A549 (cell line): ENCODE measurements around the gene AIF1L. TPM values are rescaled to one million over a fixed set of nuclear protein-coding genes. Genes with fewer than 3 reads are reported as not detected.

ENCODE experiments used
- ATAC-seq, 2 experiments: fragments of 200-7000 bp in 1 of 2; fragments of >200 bp in 1 of 2; cut with Nextera tagmentation in 1 of 2; cut with Tn5 transposase in 1 of 2; 3 replicates each; pipeline versions ENCODE4 v1.8.0 to v1.9.1; 2018 to 2020; ENCODE audit warnings: mild to moderate bottlenecking in 1 of 2, moderate library complexity in 1 of 2
- CTCF ChIA-PET: fragments of 300-600 bp; sonication (Branson Sonifier 250); formaldehyde crosslinking; extraction: SDS; loops from one replicate; lab custom pipeline; 2021; ENCODE audit warnings: antibody characterized with exemption, inconsistent platforms; lab: Yijun Ruan, JAX
- POLR2A ChIA-PET: fragments of 350-600 bp; formaldehyde crosslinking; extraction: SDS; loops from one replicate; lab custom pipeline; 2021; ENCODE audit warnings: antibody characterized with exemption, inconsistent platforms; lab: Yijun Ruan, JAX
- DNase-seq, 2 experiments: peaks; one replicate each; pipeline versions ENCODE4 v3.0.0 to v3.0.0-alpha.2; 2011 to 2016; ENCODE audit warnings: low read depth in 1 of 2, low spot score in 1 of 2
- FAIRE-seq: peaks from 2 replicates; lab custom pipeline; 2011; peaks lifted over from hg19 to GRCh38; lab: Jason Lieb, UNC
- H3K27ac ChIP-seq, 2 experiments: fragments of >200 bp; sonication (Bioruptor Twin); formaldehyde crosslinking; 3 replicates each; pipeline ENCODE4 v1.5.1; 2016 to 2017
- H3K4me1 ChIP-seq: fragments of >200 bp; sonication (Bioruptor Twin); formaldehyde crosslinking; 3 replicates; pipeline ENCODE4 v1.6.1; 2016
- H3K4me2 ChIP-seq: fragments of >200 bp; sonication (Bioruptor Twin); formaldehyde crosslinking; 3 replicates; pipeline ENCODE4 v1.6.1; 2016
- H3K4me3 ChIP-seq: fragments of >200 bp; sonication (Bioruptor Twin); formaldehyde crosslinking; 3 replicates; pipeline ENCODE4 v1.5.1; 2016
- H3K9me3 ChIP-seq: fragments of >200 bp; sonication (Bioruptor Twin); formaldehyde crosslinking; 3 replicates; pipeline ENCODE4 v1.6.1; 2016
- ATOH8 ChIP-seq: fragments of 250-450 bp; sonication (Bioruptor Pico); IDR thresholded peaks from 2 replicates; pipeline ENCODE4 v1.5.0; 2020; ENCODE audit warnings: low read depth, mild to moderate bottlenecking, moderate library complexity
- BCL3 ChIP-seq: fragments of >200 bp; sonication (Bioruptor Twin); formaldehyde crosslinking; IDR thresholded peaks from 3 replicates; pipeline ENCODE4 v1.6.1; 2016
- BHLHE40 ChIP-seq: IDR thresholded peaks from 2 replicates; pipeline ENCODE4 v1.6.1; 2012; ENCODE audit warnings: low read depth, low read length, inconsistent platforms
- CHD4 ChIP-seq: fragments of 200-600 bp; sonication (generic); IDR thresholded peaks from 2 replicates; pipeline ENCODE4 v1.6.1; 2016; ENCODE audit warnings: antibody characterized with exemption, mild to moderate bottlenecking, borderline replicate concordance
- E2F6 ChIP-seq: IDR thresholded peaks from 2 replicates; pipeline ENCODE4 v1.6.1; 2012; ENCODE audit warnings: low read depth, borderline replicate concordance
- ELK1 ChIP-seq: fragments of 150-350 bp; IDR thresholded peaks from 2 replicates; pipeline ENCODE4 v1.6.1; 2014; ENCODE audit warnings: low read depth, mild to moderate bottlenecking, low read length
- EP300 ChIP-seq, 2 experiments: fragments of >200 bp; sonication (Bioruptor Twin); formaldehyde crosslinking; IDR thresholded peaks; 2 replicates in 1 of 2; 3 replicates in 1 of 2; pipeline ENCODE4 v1.6.1; 2016 to 2017
- FOSB ChIP-seq: fragments of 250-450 bp; sonication (Bioruptor Pico); IDR thresholded peaks from 2 replicates; pipeline ENCODE4 v1.5.0; 2020; ENCODE audit warnings: mild to moderate bottlenecking, moderate library complexity
- FOSL2 ChIP-seq, 2 experiments: fragments of 450-650 bp in 1 of 2; fragments of >200 bp in 1 of 2; sonication (Bioruptor Twin) in 1 of 2; formaldehyde crosslinking; IDR thresholded peaks; 2 replicates each; pipeline versions ENCODE4 v1.5.0 to v1.6.1; 2016 to 2020; ENCODE audit warnings: mild to moderate bottlenecking in 1 of 2, moderate library complexity in 1 of 2
- HEYL ChIP-seq: fragments of 250-450 bp; sonication (Bioruptor Pico); IDR thresholded peaks from 2 replicates; pipeline ENCODE4 v1.8.0; 2021; ENCODE audit warnings: mild to moderate bottlenecking, moderate library complexity
- HOXB13 ChIP-seq: fragments of 250-450 bp; sonication (Bioruptor Pico); IDR thresholded peaks from 2 replicates; pipeline ENCODE4 v1.5.0; 2020; ENCODE audit warnings: low read depth, mild to moderate bottlenecking, moderate library complexity
- JUNB ChIP-seq: fragments of >200 bp; sonication (Bioruptor Twin); formaldehyde crosslinking; IDR thresholded peaks from 2 replicates; pipeline ENCODE4 v1.6.1; 2016
- MAFK ChIP-seq: fragments of 450-650 bp; IDR thresholded peaks from 2 replicates; pipeline ENCODE4 v1.6.1; 2014; ENCODE audit not compliant: partially characterized antibody
- NR3C1 ChIP-seq: fragments of >200 bp; sonication (Bioruptor Twin); formaldehyde crosslinking; IDR thresholded peaks from 3 replicates; pipeline ENCODE4 v1.6.1; 2017
- PBX3 ChIP-seq: IDR thresholded peaks from 2 replicates; pipeline ENCODE4 v1.6.1; 2012
- PHF8 ChIP-seq: fragments of 200-600 bp; sonication (generic); IDR thresholded peaks from 2 replicates; pipeline ENCODE4 v1.6.1; 2016; ENCODE audit warnings: low read depth, mild to moderate bottlenecking, antibody characterized with exemption, moderate library complexity, borderline replicate concordance
- POLR2AphosphoS2 ChIP-seq: conservative IDR thresholded peaks from 2 replicates; pipeline ENCODE4 v1.6.1; 2012; ENCODE audit warnings: low read length, improper control_type of control experiment, inconsistent platforms
- RARB ChIP-seq: fragments of 250-450 bp; sonication (Bioruptor Pico); IDR thresholded peaks from 2 replicates; pipeline ENCODE4 v1.8.0; 2021; ENCODE audit warnings: mild to moderate bottlenecking, moderate library complexity
- RFX5 ChIP-seq: fragments of 450-650 bp; IDR thresholded peaks from 2 replicates; pipeline ENCODE4 v1.7.1; 2014; ENCODE audit warnings: antibody characterized with exemption, mild to moderate bottlenecking, moderate library complexity
- RNF2 ChIP-seq: fragments of 200-600 bp; sonication (generic); IDR thresholded peaks from 2 replicates; pipeline ENCODE4 v1.6.1; 2016; ENCODE audit warnings: low read depth, mild to moderate bottlenecking, antibody characterized with exemption, moderate library complexity, borderline replicate concordance
- SREBF2 ChIP-seq: fragments of 450-650 bp; IDR thresholded peaks from 2 replicates; pipeline ENCODE4 v1.6.1; 2014; ENCODE audit warnings: mild to moderate bottlenecking, moderate library complexity
- TFCP2L1 ChIP-seq: fragments of 250-450 bp; sonication (Bioruptor Pico); IDR thresholded peaks from 2 replicates; pipeline ENCODE4 v1.5.0; 2021; ENCODE audit warnings: mild to moderate bottlenecking
- ZC3H11A ChIP-seq: fragments of 450-650 bp; IDR thresholded peaks from 2 replicates; pipeline ENCODE4 v1.6.1; 2014; ENCODE audit warnings: antibody characterized with exemption, mild to moderate bottlenecking
- ZFP36 ChIP-seq: fragments of 450-650 bp; IDR thresholded peaks from 2 replicates; pipeline ENCODE4 v1.6.1; 2014; ENCODE audit warnings: borderline replicate concordance; ENCODE audit not compliant: partially characterized antibody
- ZNF302 ChIP-seq: fragments of 250-450 bp; sonication (Bioruptor Pico); IDR thresholded peaks from 2 replicates; pipeline ENCODE4 v1.9.0; 2021; ENCODE audit warnings: inconsistent platforms, mild to moderate bottlenecking, moderate library complexity
- WGBS: methylation state at CpG from one replicate; pipeline ENCODE4 v1.1.6; 2017; ENCODE audit errors: missing lambda C conversion rate; 5-methylcytosine and 5-hydroxymethylcytosine counted together
- polyA plus RNA-seq, 4 experiments: library from polyadenylated mRNA; depleted of rRNA in 3 of 4; stranded (reverse); fragments of >200 nt; fragmentation: RNase III in 1 of 4; extraction: RNeasy Plus Mini Kit Qiagen cat#74134 plus additional on column Dnase treatment in 1 of 4; gene quantifications; 2 replicates in 3 of 4; 3 replicates in 1 of 4; pipeline ENCODE4 v1.2.3, GENCODE V29; 2011 to 2017

Gene AIF1L
- polyA plus RNA-seq, 2 of the 4 experiments (the other 2 are of a cell fraction), result 1.6 to 2.8 TPM

DNA sequence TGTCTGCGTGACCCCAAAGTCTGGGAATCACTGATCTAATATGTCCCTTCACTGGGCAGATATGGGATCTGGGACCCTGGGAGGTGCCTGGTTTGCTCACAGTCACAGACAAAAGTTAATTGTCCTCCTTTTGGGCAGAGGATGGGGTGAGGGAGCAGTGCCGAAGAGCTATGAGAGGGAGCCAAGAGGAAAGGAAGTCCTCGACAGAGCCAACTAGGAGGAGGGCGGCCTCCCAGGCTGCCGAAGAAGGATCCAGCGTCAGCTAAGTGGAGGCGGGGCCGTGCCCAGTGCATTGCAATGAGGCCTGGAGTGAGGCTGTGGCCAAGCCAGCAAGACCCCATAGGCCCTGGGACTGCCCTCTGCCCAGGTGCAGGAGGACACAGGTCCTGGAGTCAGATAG is 11.4 kb downstream of the AIF1L start:
- POLR2A ChIA-PET, result no interaction called here

DNA sequence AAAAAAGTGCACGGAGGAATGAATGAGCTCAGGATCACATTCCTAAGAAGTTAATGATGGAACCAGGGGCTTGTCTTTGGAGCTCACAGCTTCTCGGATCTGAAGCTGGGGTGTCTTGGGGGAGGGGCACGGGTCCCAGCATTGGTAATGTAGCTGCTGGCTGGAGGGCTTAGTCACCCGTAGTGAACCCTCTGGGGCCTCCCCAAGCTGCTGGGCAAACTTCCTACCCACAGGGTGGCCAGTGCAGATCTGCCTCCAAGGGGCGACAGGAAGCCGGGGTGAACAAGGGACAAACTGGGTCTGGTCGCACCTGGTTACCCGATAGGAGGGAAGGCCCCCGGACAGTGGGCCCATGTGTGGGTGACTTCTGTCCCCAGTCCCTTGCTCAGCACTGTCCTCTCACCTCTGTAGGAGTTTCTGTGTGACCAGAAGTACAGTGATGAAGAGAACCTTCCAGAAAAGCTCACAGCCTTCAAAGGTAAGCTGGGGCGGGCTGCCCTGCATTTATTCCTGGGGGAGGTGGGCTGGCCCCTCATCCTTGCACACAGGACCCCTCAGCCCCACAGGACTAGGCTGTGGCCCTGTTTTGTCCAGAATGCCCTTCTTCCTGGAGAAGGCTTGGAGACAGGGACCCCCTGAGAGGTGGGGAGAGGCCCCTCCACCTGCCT is 15.0 kb downstream of the AIF1L start:
- Histone ChIP-seq H3K4me3 (no peak overlapping the region), H3K4me2 (no peak overlapping the region), H3K4me1 (0 out of 3 replicates have a peak, but pooled peaks cover 6% of the 10 kb centered on the region), H3K27ac (peak overlapping the region in 1 of 2 experiments; percentile 33; a peak in 1 of 6 replicates), H3K9me3 (no peaks in the 10 kb centered on the region)
- no peak for FAIRE-seq
- 46% methylated on average over 10 of the region's 10 CpGs for WGBS
- ChIA-PET CTCF (interaction anchor here (0.6 kb wide), 1 partner anchor 24 kb away, joined by 4 read pairs; no protein-coding TSS in a partner anchor), POLR2A (interaction anchor here (0.6 to 3.5 kb wide), 2 partner anchors 14 to 108 kb away, joined by 3 to 11 read pairs; partner anchors contain the start of gene NUP214)
- no peak for TF ChIP-seq ELK1
- TF ChIP-seq ZNF302 (CRISPR knock-in tag), result no peak
- no peak for TF ChIP-seq TFCP2L1
- TF ChIP-seq NR3C1, result no peak
- no peak for TF ChIP-seq BCL3
- TF ChIP-seq MAFK, result no peak
- no peak for DNase-seq
- 0 out of 6 replicates have a peak, but pooled peaks of 1 of the 2 experiments have one; percentile 14 for ATAC-seq

More for the DNA sequence above, 11.4 kb downstream of the AIF1L start:
- CTCF ChIA-PET, result interaction anchor here (1.4 to 1.9 kb wide), 2 partner anchors 9 to 51 kb away, joined by 6 to 8 read pairs; no protein-coding TSS in a partner anchor
- 85% methylated on average over 8 of the region's 8 CpGs for WGBS
- no peak for TF ChIP-seq E2F6
- TF ChIP-seq HOXB13, result no peak
- no peak for TF ChIP-seq ATOH8
- no peak for TF ChIP-seq FOSB (CRISPR knock-in tag)
- TF ChIP-seq JUNB, result no peak
- no peak for TF ChIP-seq SREBF2
- no peak for TF ChIP-seq CHD4
- no peak for TF ChIP-seq NR3C1
- no peak for TF ChIP-seq RFX5
- TF ChIP-seq PBX3, result no peak
- TF ChIP-seq HEYL, result no peak
- TF ChIP-seq RARB, result no peak
- DNase-seq (no peak), FAIRE-seq (no peak), ATAC-seq (no peak; a peak in 1 of 6 replicates)
- no peak overlapping the region for H3K4me2 ChIP-seq
- H3K4me3 ChIP-seq, result no peak overlapping the region
- no peak overlapping the region for H3K27ac ChIP-seq
- no peaks in the 10 kb centered on the region for H3K9me3 ChIP-seq
- H3K4me1 ChIP-seq, result 0 out of 3 replicates have a peak, but pooled peaks cover 4% of the 10 kb centered on the region

- DNase-seq (no peak), FAIRE-seq (no peak), ATAC-seq (no peak)
- no peak overlapping the region for H3K4me3 ChIP-seq
- ChIA-PET POLR2A (interaction anchor here (3.5 kb wide), 1 partner anchor 13 kb away, joined by 11 read pairs; the partner anchor contains the start of gene NUP214), CTCF (interaction anchor here (1.2 to 1.7 kb wide), 2 partner anchors 66 to 225 kb away, joined by 4 to 5 read pairs; no protein-coding TSS in a partner anchor)
- H3K27ac ChIP-seq, result peak overlapping the region in 1 of 2 experiments; percentile 33; a peak in 1 of 6 replicates
- H3K4me1 ChIP-seq, result 0 out of 3 replicates have a peak, but pooled peaks cover 6% of the 10 kb centered on the region
- H3K4me2 ChIP-seq, result no peak overlapping the region
- TF ChIP-seq ZC3H11A (no peak), POLR2AphosphoS2 (no peak), RNF2 (no peak), FOSL2 (IDR thresholded peaks at IDR 0.05) (no peak), FOSL2 (CRISPR knock-in tag; IDR thresholded peaks at IDR 0.05) (no peak), ELK1 (no peak), PHF8 (no peak), BHLHE40 (no peak), ZFP36 (no peak), EP300 (IDR thresholded peaks at IDR 0.05) (no peak)
- H3K9me3 ChIP-seq, result no peaks in the 10 kb centered on the region
- 90% methylated on average over 24 of the region's 25 CpGs for WGBS
These were observed 15.6 kb downstream of the AIF1L start for GRCh38 chr9:131111854-131112311.
